ENCODE results near the gene PRR5L.

GRCh38 chr11:36463781-36464180, 167.7 kb downstream of the PRR5L start:
- TF ChIP-seq POLR2AphosphoS5 (IDR thresholded peaks at IDR 0.05; ENCODE audit: low read depth, low read length) (no peak), POLR2A (IDR thresholded peaks at IDR 0.05; ENCODE audit: low read depth, low read length) (no peak), TAF1 (IDR thresholded peaks at IDR 0.05; ENCODE audit: borderline replicate concordance, low read depth, low read length) (no peak)
